OCI-LY7 (cell line): ENCODE results near the gene RNF223.

Experiments
- CTCF ChIP-seq: fragments of 200-600 bp; sonication (generic); conservative IDR thresholded peaks from 2 replicates; pipeline ENCODE4 v1.5.1; 2014; ENCODE audit warnings: mild to moderate bottlenecking, antibody characterized with exemption, low read length, moderate library complexity, mixed read lengths
- EZH2phosphoT487 ChIP-seq: fragments of 200-600 bp; sonication (generic); IDR thresholded peaks from 2 replicates; pipeline ENCODE4 v1.6.1; 2018; ENCODE audit warnings: low read depth, borderline replicate concordance, mild to moderate bottlenecking, mixed run types, antibody characterized with exemption, low read length, moderate library complexity, mixed read lengths

- TF ChIP-seq CTCF (no peak), EZH2phosphoT487 (no peak)
These were observed 20.9 kb upstream of the RNF223 start for GRCh38 chr1:1094981-1095380.
